Neural progenitor cell (in vitro differentiated cells): ENCODE data around the gene REM2. TPM values are rescaled to one million over a fixed set of nuclear protein-coding genes. Genes with fewer than 3 reads are reported as not detected.

Experiments
- DNase-seq: peaks from one replicate; pipeline ENCODE4 v3.0.0-alpha.2; 2016; ENCODE audit warnings: low spot score
- H2AFZ ChIP-seq: fragments of 200-600 bp; sonication (generic); replicated peaks from 2 replicates; pipeline ENCODE4 v1.6.1; 2016; ENCODE audit warnings: antibody characterized with exemption
- H3F3A ChIP-seq: fragments of 200-600 bp; sonication (generic); 2 replicates; pipeline ENCODE4 v1.6.1; 2016; ENCODE audit warnings: antibody characterized with exemption, low read depth
- H3K27ac ChIP-seq: fragments of 200-600 bp; sonication (generic); 2 replicates; pipeline ENCODE4 v1.5.1; 2016; ENCODE audit warnings: mild to moderate bottlenecking
- H3K27me3 ChIP-seq: fragments of 200-600 bp; sonication (generic); 2 replicates; pipeline ENCODE4 v1.6.1; 2016; ENCODE audit warnings: mild to moderate bottlenecking, moderate library complexity
- H3K36me3 ChIP-seq: fragments of 200-600 bp; sonication (generic); 2 replicates; pipeline ENCODE4 v1.5.1; 2016
- H3K4me1 ChIP-seq: fragments of 200-600 bp; sonication (generic); 2 replicates; pipeline ENCODE4 v1.6.1; 2016; ENCODE audit warnings: mixed run types
- H3K4me2 ChIP-seq: fragments of 200-600 bp; sonication (generic); 2 replicates; pipeline ENCODE4 v1.6.1; 2016
- H3K4me3 ChIP-seq: fragments of 200-600 bp; sonication (generic); 2 replicates; pipeline ENCODE4 v1.5.1; 2016
- H3K79me2 ChIP-seq: fragments of 200-600 bp; sonication (generic); 2 replicates; pipeline ENCODE4 v1.6.1; 2016; ENCODE audit warnings: low read depth
- H3K9ac ChIP-seq: fragments of 200-600 bp; sonication (generic); 2 replicates; pipeline ENCODE4 v1.6.1; 2016
- H3K9me3 ChIP-seq: fragments of 200-600 bp; sonication (generic); 2 replicates; pipeline ENCODE4 v1.5.1; 2016; ENCODE audit warnings: low read depth
- H4K20me1 ChIP-seq: fragments of 200-600 bp; sonication (generic); 2 replicates; pipeline ENCODE4 v1.6.1; 2016; ENCODE audit warnings: low read depth
- H3K27ac Mint-ChIP-seq: 3 replicates; pipeline ENCODE4 v1.8.0; 2021; ENCODE audit warnings: mixed read lengths
- H3K27me3 Mint-ChIP-seq: 2 replicates; pipeline ENCODE4 v1.8.0; 2022; ENCODE audit warnings: low read depth, mild to moderate bottlenecking, inconsistent platforms, moderate library complexity, mixed read lengths; ENCODE audit not compliant: insufficient read depth
- H3K36me3 Mint-ChIP-seq: 3 replicates; pipeline ENCODE4 v1.8.0; 2021; ENCODE audit warnings: mixed read lengths
- H3K4me1 Mint-ChIP-seq: 3 replicates; pipeline ENCODE4 v1.8.0; 2021; ENCODE audit warnings: mixed read lengths
- H3K4me3 Mint-ChIP-seq: 3 replicates; pipeline ENCODE4 v1.8.0; 2021; ENCODE audit warnings: mild to moderate bottlenecking, moderate library complexity, mixed read lengths
- H3K9me3 Mint-ChIP-seq: 3 replicates; pipeline ENCODE4 v1.8.0; 2020; ENCODE audit warnings: mixed read lengths
- CTCF ChIP-seq: fragments of 200-600 bp; sonication (generic); IDR thresholded peaks from 2 replicates; pipeline ENCODE4 v1.5.1; 2017; ENCODE audit warnings: antibody characterized with exemption, mild to moderate bottlenecking
- EZH2 ChIP-seq: fragments of 200-600 bp; sonication (generic); IDR thresholded peaks from 2 replicates; pipeline ENCODE4 v1.6.1; 2017; ENCODE audit warnings: antibody characterized with exemption, mild to moderate bottlenecking, moderate library complexity
- EZH2phosphoT487 ChIP-seq: fragments of 200-600 bp; sonication (generic); IDR thresholded peaks from 2 replicates; pipeline ENCODE4 v1.6.1; 2017; ENCODE audit warnings: antibody characterized with exemption
- total RNA-seq: library from RNA; depleted of rRNA; stranded (reverse); fragments of >200 nt; gene quantifications from 2 replicates; pipeline ENCODE4 v1.2.3, GENCODE V29; 2015; ENCODE audit warnings: low replicate concordance

The REM2 gene
- total RNA-seq, 1 donor from 2014 or later, result 1.7 TPM

- no peaks in the 10 kb centered on the region for H3K36me3 ChIP-seq
- no peaks in the 10 kb centered on the region for H3K27me3 ChIP-seq
- Mint-ChIP-seq H3K9me3 (no peaks in the 10 kb centered on the region), H3K4me3 (peak overlapping the region; percentile 45), H3K36me3 (no peaks in the 10 kb centered on the region), H3K27ac (peak overlapping the region; percentile 88), H3K4me1 (peaks cover 19% of the 10 kb centered on the region), H3K27me3 (peaks cover 2% of the 10 kb centered on the region)
- no peak overlapping the region for H2AFZ ChIP-seq
- H3K4me2 ChIP-seq, result no peak overlapping the region
- H3K9ac ChIP-seq, result no peak overlapping the region
- no peaks in the 10 kb centered on the region for H3K9me3 ChIP-seq
- H3K27ac ChIP-seq, result no peak overlapping the region
- H3K4me1 ChIP-seq, result peaks cover 15% of the 10 kb centered on the region
- no peaks in the 10 kb centered on the region for H3K79me2 ChIP-seq
- no peaks in the 10 kb centered on the region for H4K20me1 ChIP-seq
- peaks cover 3% of the 10 kb centered on the region for H3F3A ChIP-seq
- H3K4me3 ChIP-seq, result no peak overlapping the region
- DNase-seq, result peak; percentile 39
- TF ChIP-seq EZH2phosphoT487 (no peak), EZH2 (no peak), CTCF (peak; percentile 30)
These were observed 35.2 kb upstream of the REM2 start for GRCh38 chr14:22847661-22848341.

- no peak overlapping the region for H3K4me3 ChIP-seq
- H3K27ac ChIP-seq, result no peak overlapping the region
- peaks cover 23% of the 10 kb centered on the region for H3K4me1 Mint-ChIP-seq
- H3K27ac Mint-ChIP-seq, result peak overlapping the region; percentile 88
- no peaks in the 10 kb centered on the region for H3K27me3 ChIP-seq
- H3K9me3 ChIP-seq, result no peaks in the 10 kb centered on the region
- H3K36me3 ChIP-seq, result no peaks in the 10 kb centered on the region
- peak; percentile 23 for DNase-seq
- no peaks in the 10 kb centered on the region for H3K9me3 Mint-ChIP-seq
- peak overlapping the region; percentile 67 for H3K4me3 Mint-ChIP-seq
- H3K9ac ChIP-seq, result no peak overlapping the region
- H3K4me2 ChIP-seq, result no peak overlapping the region
- no peaks in the 10 kb centered on the region for H4K20me1 ChIP-seq
- no peak for TF ChIP-seq CTCF
- TF ChIP-seq EZH2phosphoT487, result no peak
- no peak for TF ChIP-seq EZH2
- no peaks in the 10 kb centered on the region for H3K79me2 ChIP-seq
- H3K27me3 Mint-ChIP-seq, result peaks cover 2% of the 10 kb centered on the region
- H3K4me1 ChIP-seq, result peaks cover 15% of the 10 kb centered on the region
- H3K36me3 Mint-ChIP-seq, result no peaks in the 10 kb centered on the region
- peak overlapping the region; percentile 63 for H2AFZ ChIP-seq
- peaks cover 3% of the 10 kb centered on the region for H3F3A ChIP-seq
These were observed 34.5 kb upstream of the REM2 start for GRCh38 chr14:22848351-22849164.

GRCh38 chr14:22849212-22849819 lies 33.7 kb upstream of the REM2 start:
- no peak overlapping the region for H3K27ac ChIP-seq
- Mint-ChIP-seq H3K27me3 (no peaks in the 10 kb centered on the region), H3K36me3 (no peaks in the 10 kb centered on the region), H3K27ac (no peak overlapping the region), H3K9me3 (no peaks in the 10 kb centered on the region), H3K4me1 (peaks cover 23% of the 10 kb centered on the region), H3K4me3 (no peak overlapping the region)
- peaks cover 15% of the 10 kb centered on the region for H3K4me1 ChIP-seq
- H4K20me1 ChIP-seq, result no peaks in the 10 kb centered on the region
- H3K27me3 ChIP-seq, result no peaks in the 10 kb centered on the region
- H3K9ac ChIP-seq, result no peak overlapping the region
- DNase-seq, result no peak
- peak overlapping the region; percentile 63 for H2AFZ ChIP-seq
- H3K4me3 ChIP-seq, result no peak overlapping the region
- H3F3A ChIP-seq, result peaks cover 3% of the 10 kb centered on the region
- no peak overlapping the region for H3K4me2 ChIP-seq
- H3K9me3 ChIP-seq, result no peaks in the 10 kb centered on the region
- TF ChIP-seq EZH2phosphoT487, result no peak
- no peak for TF ChIP-seq CTCF
- TF ChIP-seq EZH2, result no peak
- H3K36me3 ChIP-seq, result no peaks in the 10 kb centered on the region
- H3K79me2 ChIP-seq, result no peaks in the 10 kb centered on the region
